NOMO-1 treated with DMSO at 0.1 percent for 48 hours (cell line): Measurements from ENCODE around the gene GAD2.
"Not testable (repeated sequence)": the region's sequence is repeated elsewhere in the genome, so short reads cannot be mapped to it uniquely, and the experiment has no call there.

Experiments
- DNase-seq: peaks from one replicate; lab custom pipeline; 2025; ENCODE audit not compliant: unreplicated experiment; lab: John Stamatoyannopoulos, UW

GAD2 gene

DNA sequence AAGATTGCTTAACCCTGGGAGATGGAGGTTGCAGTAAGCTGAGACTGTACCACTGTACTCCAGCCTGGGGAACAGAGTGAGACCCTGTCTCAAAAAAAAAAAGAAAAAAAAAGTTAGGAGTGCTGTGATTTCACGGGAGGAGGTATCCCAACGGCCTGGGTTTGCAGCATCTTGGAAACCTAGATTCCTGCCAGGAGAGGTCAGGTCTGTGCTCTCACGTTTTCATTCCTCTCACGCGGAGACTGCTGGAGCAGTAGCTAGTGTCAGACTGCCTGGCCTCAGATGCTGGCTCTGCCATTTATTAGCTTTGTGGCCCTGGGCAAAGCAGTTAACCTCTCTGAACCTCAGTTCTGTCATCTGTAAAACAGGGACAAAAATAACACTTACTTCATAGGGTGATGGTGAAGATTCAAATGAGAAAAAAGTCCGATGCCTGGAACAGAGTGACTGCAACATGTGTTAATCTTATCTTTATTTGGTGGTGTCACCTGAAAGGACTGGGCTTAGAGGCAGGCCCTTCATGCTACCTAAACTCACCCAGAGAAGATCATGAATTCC, 94.9 kb downstream of the GAD2 start:
- no peak for DNase-seq

DNA sequence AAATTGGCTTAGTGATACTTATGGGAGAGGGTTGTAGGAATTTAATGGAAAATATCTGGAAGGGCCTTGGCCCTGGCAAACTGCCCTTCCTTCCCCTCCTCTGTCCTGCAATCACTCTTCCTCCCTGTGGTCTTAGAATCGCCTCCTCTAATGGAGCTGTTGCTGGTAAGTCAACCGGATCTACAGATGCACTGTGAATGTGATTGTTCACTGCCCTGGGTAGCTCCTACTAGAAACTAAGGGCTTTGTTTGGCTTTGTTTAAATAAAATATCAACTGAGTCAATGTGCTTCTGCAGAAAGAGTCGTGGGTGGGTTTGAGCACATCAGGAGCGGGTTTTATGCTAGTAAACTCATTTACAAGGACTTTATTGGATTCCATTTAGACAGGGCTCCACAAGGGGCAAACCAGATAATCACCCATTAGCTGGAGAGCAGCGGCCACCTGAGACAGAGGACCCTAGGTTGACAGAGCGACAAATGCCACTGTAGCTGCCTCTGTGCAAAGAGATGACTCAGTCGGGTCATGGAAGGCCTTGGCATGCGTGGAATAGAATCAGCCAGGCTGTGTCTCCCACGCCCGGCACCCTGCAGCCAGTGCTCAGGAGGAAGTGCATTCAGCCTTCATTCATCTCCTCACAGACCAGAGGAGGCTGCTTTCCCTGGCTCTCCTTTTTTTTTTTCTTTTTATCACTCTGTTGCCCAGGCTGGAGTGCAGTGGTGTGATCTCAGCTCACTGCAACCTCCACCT, 97.9 kb downstream of the GAD2 start:
- no peak for DNase-seq

- no peak for DNase-seq
Observed at GRCh38 chr10:26318672-26319071, 102.1 kb downstream of the GAD2 start.

GRCh38 chr10:26323219-26323618, 106.6 kb downstream of the GAD2 start:
- no peak for DNase-seq

DNA sequence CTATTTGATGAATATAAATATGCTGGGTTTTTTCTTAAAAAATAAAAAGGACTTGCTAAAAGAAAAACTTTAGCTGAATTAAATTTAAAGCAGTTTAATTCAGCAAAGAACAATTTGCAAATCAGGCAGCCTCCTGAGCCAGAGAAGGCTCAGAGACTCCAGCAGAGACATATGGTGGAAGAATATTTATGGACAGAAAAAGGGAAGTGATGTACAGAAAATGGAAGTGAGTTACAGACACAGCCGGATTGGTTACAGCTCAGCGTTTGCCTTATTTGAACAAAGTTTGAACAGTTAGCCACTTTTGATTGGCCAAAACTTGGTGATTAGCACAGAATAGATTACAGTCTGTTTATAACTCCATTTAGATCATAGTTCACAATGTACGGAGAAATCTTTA, 110.3 kb downstream of the GAD2 start:
- DNase-seq: peak; percentile 51

DNA sequence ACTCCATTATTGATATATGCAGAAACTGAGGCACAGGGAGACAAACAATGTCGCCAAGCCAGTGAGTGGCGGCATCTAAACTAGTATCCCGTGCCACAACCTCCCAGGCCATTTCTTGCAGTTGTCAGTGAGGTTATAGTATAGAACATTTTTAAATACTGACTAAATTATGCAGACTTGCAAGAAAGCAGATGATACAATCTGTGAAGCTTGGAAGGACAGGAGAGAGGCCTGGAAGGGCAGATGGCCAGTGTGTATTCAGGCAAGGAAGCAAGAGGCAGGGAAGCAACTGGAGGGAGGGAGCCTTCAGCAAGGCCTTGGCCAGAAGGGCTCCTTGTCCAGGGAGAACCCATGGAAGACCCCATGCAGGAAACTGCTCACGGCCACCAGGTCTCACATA, 111.2 kb downstream of the GAD2 start:
- DNase-seq: no peak

DNA sequence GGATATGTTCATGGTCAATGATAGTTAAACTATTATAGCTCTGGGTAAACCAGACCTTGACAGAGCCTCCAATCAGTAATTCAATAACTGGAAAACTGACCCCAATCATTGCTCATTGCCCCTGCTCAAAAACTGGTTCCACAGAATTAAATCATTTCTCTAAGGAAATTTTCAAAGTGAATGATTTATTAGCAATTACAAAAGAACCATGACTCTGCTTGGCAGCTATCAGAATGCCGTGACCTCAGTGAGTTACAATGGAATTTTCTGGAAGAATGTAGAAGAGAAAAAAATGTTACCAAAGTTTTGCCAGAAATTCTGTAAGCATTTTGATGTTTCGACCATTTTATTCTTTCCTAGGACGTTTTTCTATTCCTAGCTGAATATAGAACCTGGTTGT, 114.8 kb downstream of the GAD2 start:
- DNase-seq: no peak

DNA sequence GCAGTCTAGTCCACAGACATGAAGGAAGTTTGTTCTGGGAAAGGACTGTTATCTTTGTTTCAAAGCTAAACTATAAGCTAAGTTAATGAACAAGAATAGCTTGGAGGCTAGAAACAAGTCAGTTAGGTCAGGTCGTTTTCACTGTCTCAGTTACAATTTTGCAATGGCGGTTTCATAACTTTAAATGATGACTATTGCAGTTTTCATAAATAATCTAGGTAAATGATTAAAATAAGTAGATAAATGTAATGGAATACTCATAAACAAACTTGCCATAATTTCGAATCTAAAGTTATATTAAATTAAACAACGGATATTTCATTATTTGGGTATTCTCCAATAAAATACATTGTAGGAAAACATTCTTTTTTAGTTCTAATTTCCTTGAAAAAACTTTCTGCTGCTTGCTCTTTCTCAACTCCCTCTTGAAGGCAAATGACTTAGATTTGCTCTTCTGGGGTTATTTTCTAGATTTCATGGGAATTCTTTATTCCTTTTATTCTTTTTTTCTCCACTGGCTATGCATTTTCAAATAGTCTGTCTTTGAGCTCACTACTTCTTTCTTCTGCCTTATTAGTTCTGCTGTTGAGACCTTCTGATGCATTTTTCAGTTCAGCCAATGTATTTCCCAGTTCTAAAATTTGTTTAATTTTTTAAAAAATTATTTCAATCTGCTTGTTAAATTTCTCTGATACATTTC, 117.8 kb downstream of the GAD2 start:
- no peak for DNase-seq

GRCh38 chr10:26334932-26335573, 118.5 kb downstream of the GAD2 start:
- DNase-seq: peak; percentile 86

- peak; percentile 46 for DNase-seq
Observed at GRCh38 chr10:26335574-26336093, 119.1 kb downstream of the GAD2 start.

DNA sequence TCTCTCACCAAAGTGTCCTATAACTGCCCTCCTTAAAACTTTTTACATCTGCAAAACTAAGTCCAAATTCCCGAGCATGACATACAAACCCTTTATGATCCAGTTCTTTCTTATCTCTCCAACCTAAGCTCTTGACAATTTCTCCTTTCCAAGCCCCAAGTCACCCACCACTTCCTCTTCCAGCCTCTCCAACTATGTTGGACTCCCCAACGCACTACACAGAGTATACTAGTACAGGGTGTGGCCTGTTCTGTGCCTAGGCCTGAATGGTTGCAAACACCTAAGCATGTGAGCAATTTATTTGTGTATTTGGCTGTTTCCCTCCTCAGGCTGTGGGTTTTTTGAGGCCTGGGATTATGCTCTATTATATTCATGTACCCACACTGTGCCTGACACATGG, 120.4 kb downstream of the GAD2 start:
- DNase-seq: peak; percentile 75

- no peak for DNase-seq
Observed at GRCh38 chr10:26341701-26342100, 125.1 kb downstream of the GAD2 start.

GRCh38 chr10:26348821-26349417, 132.3 kb downstream of the GAD2 start:
- DNase-seq: not testable (repeated sequence)
